Lower lobe of right lung (tissue), 2 donors: ENCODE results near the gene ZNF792. TPM values are rescaled to one million over a fixed set of nuclear protein-coding genes. Genes with fewer than 3 reads are reported as not detected.
"Not testable (repeated sequence)": the region's sequence is repeated elsewhere in the genome, so short reads cannot be mapped to it uniquely, and the experiment has no call there.

Experiments
- ATAC-seq, 2 donors: fragments of 200-7000 bp; cut with Tn5 transposase; one replicate each; pipeline ENCODE4 v1.9.1; 2020 to 2022; ENCODE audit warnings: mild to moderate bottlenecking in 2 of 2, moderate library complexity in 2 of 2
- DNase-seq: peaks from one replicate; pipeline ENCODE4 v3.0.0-alpha.2; 2020
- H3K27ac ChIP-seq: fragments of 200-600 bp; one replicate; pipeline ENCODE4 v1.8.0; 2022
- H3K27me3 ChIP-seq: fragments of 200-600 bp; one replicate; pipeline ENCODE4 v1.8.0; 2022; ENCODE audit warnings: low read depth
- H3K36me3 ChIP-seq: fragments of 200-600 bp; one replicate; pipeline ENCODE4 v1.8.0; 2022; ENCODE audit warnings: mild to moderate bottlenecking
- H3K4me1 ChIP-seq: fragments of 200-600 bp; one replicate; pipeline ENCODE4 v1.8.0; 2022
- H3K4me3 ChIP-seq: fragments of 200-600 bp; one replicate; pipeline ENCODE4 v1.8.0; 2022; ENCODE audit warnings: mild to moderate bottlenecking
- H3K9me3 ChIP-seq: fragments of 200-600 bp; one replicate; pipeline ENCODE4 v1.8.0; 2022
- intact Hi-C: fragments of 100-400 bp; cut with DNase I; formaldehyde crosslinking; loops from one replicate; pipeline ENCODE4 v1.11.0; 2022
- total RNA-seq: library from RNA; stranded (reverse); fragmentation: NEBNext Ultra II Directional; extraction: Animal tissue kit (Norgen Biotek cat#: 25700); gene quantifications from one replicate; pipeline ENCODE4 v1.2.1, GENCODE V29; 2021
- TF ChIP-seq, protein P1 (sequence below): fragments of 200-600 bp; IDR thresholded peaks from one replicate; pipeline ENCODE4 v1.8.0; 2022; ENCODE audit warnings: antibody characterized with exemption, mild to moderate bottlenecking
- donor health status: DM: no; HTN: yes; CAD: no; lungs with severe emphysema.

The ZNF792 gene
- total RNA-seq, 1 donor from 2014 or later, result 12.1 TPM

DNA sequence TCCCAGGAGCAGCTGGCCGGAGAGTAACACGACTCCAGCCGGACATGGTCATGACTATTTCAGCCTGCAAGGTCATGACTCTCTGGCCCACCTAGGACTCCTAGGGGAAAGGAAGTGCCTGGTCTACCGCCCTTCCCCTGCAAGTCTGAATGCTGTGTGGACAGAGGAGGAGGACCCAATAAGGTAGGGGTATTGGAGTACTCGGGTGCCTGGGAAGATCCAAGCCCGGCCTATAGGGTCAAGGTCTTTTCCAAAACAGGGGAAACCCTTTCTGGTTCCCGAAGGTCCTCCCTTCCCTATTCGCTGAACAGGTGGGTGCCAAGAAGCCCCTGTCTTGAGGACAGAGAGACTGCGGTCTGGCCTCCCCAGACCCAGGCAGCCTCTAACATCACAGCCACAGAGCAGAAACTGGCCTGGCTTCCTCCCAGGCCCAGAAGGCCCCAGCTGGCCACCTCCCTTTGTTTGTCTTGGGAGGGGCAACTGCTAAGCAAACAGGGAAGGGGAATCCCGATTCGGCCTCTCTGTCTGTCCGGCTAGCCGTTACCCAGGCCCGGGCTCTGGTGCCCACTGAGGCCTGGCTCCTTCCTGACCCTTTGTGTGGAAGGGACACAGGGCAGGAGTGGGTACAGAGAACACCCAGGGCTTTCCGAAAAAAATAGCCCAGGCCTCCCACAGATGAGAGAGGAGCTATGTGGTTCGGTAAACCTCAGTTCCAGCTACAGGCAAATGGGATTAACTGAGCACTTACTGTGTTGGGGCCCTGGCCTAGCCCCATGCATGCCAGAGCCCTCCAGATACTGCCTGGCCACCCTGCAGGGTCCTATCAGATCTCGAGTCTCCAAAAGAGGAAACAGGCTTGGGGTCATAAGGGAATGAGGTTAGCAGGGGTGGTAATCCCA is 30.9 kb upstream of the ZNF792 start:
- peak; percentile 65 to 76 for ATAC-seq

DNA sequence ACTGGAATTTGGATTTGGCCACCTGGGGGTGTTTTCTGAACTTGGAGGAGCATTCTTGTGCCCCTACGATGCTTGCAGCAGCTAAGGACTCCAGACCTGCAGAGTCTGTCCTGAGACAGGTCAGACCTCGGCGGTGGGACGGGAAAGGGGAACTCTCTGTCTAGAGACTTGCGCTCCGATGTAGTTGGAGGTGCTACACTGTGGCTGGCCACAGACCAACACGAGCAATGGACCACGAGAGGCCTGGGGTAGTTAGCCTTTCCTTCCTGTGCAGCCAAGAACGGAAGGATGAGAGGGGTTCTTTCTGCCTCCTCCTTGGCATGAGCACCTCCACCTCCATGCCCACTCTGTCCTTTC is 30.2 kb upstream of the ZNF792 start:
- Histone ChIP-seq H3K27ac (peak overlapping the region; percentile 79), H3K36me3 (no peaks in the 10 kb centered on the region), H3K9me3 (no peaks in the 10 kb centered on the region), H3K4me1 (peaks cover 51% of the 10 kb centered on the region), H3K4me3 (no peak overlapping the region), H3K27me3 (no peaks in the 10 kb centered on the region)
- peak; percentile 44 for DNase-seq
- TF ChIP-seq, protein P1, sequence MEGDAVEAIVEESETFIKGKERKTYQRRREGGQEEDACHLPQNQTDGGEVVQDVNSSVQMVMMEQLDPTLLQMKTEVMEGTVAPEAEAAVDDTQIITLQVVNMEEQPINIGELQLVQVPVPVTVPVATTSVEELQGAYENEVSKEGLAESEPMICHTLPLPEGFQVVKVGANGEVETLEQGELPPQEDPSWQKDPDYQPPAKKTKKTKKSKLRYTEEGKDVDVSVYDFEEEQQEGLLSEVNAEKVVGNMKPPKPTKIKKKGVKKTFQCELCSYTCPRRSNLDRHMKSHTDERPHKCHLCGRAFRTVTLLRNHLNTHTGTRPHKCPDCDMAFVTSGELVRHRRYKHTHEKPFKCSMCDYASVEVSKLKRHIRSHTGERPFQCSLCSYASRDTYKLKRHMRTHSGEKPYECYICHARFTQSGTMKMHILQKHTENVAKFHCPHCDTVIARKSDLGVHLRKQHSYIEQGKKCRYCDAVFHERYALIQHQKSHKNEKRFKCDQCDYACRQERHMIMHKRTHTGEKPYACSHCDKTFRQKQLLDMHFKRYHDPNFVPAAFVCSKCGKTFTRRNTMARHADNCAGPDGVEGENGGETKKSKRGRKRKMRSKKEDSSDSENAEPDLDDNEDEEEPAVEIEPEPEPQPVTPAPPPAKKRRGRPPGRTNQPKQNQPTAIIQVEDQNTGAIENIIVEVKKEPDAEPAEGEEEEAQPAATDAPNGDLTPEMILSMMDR, result no peak
- no peak for ATAC-seq
- intact Hi-C loops, result no loop called here

More for the DNA sequence above, 30.9 kb upstream of the ZNF792 start:
- peak overlapping the region; percentile 79 for H3K27ac ChIP-seq
- no peaks in the 10 kb centered on the region for H3K9me3 ChIP-seq
- H3K36me3 ChIP-seq, result no peaks in the 10 kb centered on the region
- H3K27me3 ChIP-seq, result no peaks in the 10 kb centered on the region
- TF ChIP-seq, protein P1, result no peak
- intact Hi-C loops, result no loop called here
- peak; percentile 70 for DNase-seq
- H3K4me1 ChIP-seq, result peaks cover 57% of the 10 kb centered on the region
- H3K4me3 ChIP-seq, result no peak overlapping the region

DNA sequence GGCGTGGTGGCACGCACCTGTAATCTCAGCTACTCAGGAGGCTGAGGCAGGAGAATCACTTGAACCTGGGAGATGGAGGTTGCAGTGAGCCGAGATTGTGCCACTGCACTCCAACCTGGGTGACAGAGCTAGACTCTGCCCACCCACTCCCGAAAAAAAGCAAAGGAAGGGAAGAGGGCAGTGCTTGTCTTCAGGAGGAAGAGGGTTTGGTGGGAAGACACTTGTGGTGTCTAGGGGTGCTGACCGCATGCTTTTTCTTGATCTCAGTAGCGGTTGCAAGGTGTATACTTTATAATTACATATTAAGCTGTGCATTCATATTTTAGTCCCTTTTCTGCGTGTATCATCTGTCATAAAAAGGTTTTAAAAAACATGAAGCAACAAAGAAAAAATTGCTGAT is 28.6 kb upstream of the ZNF792 start:
- H3K27ac ChIP-seq, H3K4me3 ChIP-seq, DNase-seq, H3K36me3 ChIP-seq, intact Hi-C loops, H3K27me3 ChIP-seq, H3K9me3 ChIP-seq, ATAC-seq: not testable (repeated sequence)
- H3K4me1 ChIP-seq, result peaks cover 36% of the 10 kb centered on the region

DNA sequence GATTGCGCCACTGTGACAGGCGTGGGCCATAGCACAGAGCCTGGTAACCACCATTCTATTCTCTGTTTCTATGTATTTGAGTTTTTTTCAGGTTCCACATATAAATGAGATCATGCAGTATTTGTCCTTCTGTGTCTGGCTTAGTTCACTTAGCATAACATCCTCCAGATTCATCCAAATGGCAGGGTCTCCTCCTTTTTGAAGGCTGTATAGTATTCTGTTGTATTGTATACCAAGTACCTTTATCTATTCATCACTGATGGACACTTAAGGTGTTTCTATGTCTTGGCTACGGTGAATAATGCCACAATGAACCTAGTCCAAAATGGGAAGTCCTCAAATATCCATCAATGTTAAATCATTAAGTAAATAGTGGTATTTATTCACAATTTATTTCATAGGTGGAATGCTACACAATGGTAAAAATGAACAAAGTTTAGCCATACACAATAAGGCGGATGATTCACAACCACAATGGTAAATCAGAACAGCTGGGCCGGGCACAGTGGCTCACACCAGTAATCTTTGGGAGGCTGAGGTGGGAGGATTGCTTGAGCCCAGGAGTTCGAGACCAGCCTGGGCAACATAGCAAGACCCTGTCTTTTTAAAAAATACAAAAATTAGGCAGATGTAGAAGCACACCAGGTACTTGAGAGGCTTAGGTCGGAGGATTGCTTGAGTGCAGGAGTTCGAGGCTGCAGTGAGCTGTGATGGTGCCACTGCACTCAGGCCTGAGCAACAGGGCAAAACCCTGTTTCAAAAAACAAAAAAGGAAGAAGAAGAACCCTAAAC is 27.7 kb upstream of the ZNF792 start:
- no peak for ATAC-seq
- peaks cover 28% of the 10 kb centered on the region for H3K4me1 ChIP-seq
- no peaks in the 10 kb centered on the region for H3K27me3 ChIP-seq
- no peak overlapping the region for H3K27ac ChIP-seq
- TF ChIP-seq, protein P1, result no peak
- DNase-seq, result peak; percentile 6
- intact Hi-C loops, result no loop called here
- no peak overlapping the region for H3K4me3 ChIP-seq
- no peaks in the 10 kb centered on the region for H3K36me3 ChIP-seq
- H3K9me3 ChIP-seq, result no peaks in the 10 kb centered on the region

DNA sequence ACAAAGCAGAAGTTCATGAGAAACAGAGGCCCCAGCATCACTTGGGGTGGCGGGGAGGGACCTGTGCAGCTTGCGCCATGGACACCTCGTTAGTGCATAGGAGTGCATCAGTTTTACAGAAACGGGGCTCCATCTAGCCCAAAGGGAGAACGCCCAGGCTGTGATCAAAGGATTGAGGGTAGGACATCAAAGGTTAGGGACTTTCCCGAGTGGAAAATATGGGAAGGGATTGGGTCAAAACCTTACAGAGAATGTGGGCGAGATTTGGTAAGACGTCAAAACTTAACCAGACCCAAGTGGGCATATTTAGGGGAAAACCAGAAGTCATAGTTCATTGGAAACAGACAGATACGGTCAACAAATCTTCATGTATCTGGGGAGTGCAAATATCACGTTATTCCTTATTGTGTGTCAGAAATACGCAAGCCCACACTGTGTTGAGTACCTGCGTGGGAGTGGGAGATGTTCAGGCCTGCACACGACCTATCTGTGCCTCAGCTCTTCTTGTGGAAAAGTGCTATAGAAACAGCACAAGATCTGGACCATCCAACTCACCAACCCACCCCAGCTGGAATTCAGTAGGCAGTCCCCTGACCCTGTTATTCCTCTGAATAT is 26.7 kb upstream of the ZNF792 start:
- intact Hi-C loops, result no loop called here
- no peaks in the 10 kb centered on the region for H3K36me3 ChIP-seq
- H3K4me3 ChIP-seq, result no peak overlapping the region
- H3K9me3 ChIP-seq, result no peaks in the 10 kb centered on the region
- ATAC-seq, result no peak
- TF ChIP-seq, protein P1, result no peak
- H3K27me3 ChIP-seq, result no peaks in the 10 kb centered on the region
- no peak overlapping the region for H3K27ac ChIP-seq
- H3K4me1 ChIP-seq, result peaks cover 22% of the 10 kb centered on the region
- DNase-seq, result peak; percentile 19
